Renal cortical epithelial cell (primary cell): ENCODE data around the gene PTAR1. TPM values are rescaled to one million over a fixed set of nuclear protein-coding genes. Genes with fewer than 3 reads are reported as not detected.
"Not testable (repeated sequence)": the region's sequence is repeated elsewhere in the genome, so short reads cannot be mapped to it uniquely, and the experiment has no call there.

Experiments
- DNase-seq: peaks from one replicate; pipeline ENCODE4 v3.0.0-alpha.2; 2011; ENCODE audit warnings: low read depth
- total RNA-seq: library from RNA; depleted of rRNA; stranded (reverse); fragments of >200 nt; gene quantifications from 2 replicates; pipeline ENCODE4 v1.2.3, GENCODE V29; 2014

Gene PTAR1, protein sequence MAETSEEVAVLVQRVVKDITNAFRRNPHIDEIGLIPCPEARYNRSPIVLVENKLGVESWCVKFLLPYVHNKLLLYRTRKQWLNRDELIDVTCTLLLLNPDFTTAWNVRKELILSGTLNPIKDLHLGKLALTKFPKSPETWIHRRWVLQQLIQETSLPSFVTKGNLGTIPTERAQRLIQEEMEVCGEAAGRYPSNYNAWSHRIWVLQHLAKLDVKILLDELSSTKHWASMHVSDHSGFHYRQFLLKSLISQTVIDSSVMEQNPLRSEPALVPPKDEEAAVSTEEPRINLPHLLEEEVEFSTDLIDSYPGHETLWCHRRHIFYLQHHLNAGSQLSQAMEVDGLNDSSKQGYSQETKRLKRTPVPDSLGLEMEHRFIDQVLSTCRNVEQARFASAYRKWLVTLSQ
- 62.5 and 94.2 TPM in 2 replicates for total RNA-seq

DNA sequence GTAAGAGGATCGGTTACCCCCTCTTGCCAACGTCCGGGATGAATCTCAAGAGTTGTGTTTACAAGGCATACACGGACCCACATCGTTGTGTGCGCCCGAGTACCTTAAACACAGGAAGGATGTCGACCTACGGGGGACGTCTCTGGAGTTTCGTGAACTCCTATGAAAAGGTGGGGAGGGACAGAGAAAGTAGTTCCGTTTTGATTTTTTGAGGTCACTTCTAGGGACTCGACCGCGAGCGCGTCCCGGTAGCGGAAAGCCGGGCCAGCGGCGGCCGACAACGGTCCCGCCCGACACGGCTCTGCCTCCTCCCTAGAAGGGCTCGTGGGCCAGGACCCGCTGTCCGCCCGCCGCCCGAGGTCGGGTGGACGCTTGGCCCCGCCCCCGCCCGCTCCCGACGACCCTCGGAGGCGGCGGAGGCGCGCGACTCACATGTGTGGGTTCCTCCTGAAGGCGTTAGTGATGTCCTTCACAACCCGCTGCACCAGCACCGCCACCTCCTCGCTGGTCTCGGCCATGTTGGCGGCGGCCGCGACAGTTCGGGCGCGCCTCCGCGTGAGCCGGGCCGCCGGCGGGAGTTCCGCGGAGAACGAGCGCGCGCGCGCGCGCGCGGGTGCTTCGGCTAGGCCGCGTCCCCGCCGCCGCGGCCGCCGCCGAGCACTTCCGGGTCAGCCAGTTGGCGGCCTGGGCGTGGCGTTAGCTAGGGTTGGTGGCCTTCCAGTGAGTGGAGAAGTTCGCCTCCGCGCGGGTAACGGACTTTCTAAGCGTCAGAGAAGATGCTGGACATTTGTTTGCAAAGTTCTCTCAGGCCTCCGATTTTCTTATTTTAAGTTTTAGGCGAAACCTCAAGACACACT lies at the start of gene PTAR1:
Gene PTAR1, minus strand, starts transcription at position 591 of the 857 bp plus-strand sequence. Its CDS starts 73 bp downstream, at position 518.
- DNase-seq = peak; percentile 70

DNA sequence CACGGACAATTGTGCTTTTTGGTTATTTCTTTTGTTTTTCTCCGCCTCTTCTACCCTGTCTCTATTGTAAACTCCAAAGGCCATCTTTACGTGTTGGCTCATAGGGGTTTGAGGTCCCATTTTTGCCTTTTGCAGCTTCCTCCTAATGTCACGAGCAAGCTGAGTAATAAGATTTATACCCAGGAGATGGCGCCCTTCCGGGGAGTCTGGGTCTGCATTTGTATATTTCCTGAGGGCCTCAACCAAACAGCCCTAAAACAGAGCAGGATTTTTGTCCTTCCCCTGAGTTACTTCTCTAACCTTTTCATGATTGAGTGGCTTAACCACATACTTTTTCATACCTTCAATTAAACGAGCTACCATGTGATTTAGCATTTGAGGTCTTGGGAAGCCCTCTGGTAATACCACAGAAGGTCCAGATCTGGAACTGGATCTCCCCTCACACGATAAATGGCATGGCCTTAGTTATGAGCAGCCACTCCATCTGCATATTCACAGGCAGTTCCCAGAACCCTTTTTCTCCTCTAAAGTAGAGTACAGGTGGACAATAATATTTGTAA lies 49.6 kb upstream of the PTAR1 start:
- DNase-seq = no peak

DNA sequence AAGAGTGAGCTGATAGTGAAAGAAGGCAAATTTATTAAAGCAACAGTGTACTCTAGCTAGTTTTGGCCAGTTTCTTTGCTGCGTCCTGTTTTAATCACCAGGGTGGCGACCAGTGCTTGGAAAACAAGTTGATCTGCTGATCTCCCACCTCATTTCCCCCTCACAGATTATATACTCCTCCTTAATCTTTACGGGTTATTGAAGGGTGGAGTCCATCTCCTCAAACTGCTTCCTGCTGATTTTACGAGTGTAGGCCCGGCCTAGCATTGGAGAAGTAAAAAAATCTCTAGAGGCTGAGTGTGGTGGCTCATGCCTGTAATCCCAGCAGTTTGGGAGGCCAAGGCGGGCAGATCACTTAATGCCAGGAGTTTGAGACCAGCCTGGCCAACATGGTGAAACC lies 46.8 kb upstream of the PTAR1 start:
- no peak for DNase-seq

DNA sequence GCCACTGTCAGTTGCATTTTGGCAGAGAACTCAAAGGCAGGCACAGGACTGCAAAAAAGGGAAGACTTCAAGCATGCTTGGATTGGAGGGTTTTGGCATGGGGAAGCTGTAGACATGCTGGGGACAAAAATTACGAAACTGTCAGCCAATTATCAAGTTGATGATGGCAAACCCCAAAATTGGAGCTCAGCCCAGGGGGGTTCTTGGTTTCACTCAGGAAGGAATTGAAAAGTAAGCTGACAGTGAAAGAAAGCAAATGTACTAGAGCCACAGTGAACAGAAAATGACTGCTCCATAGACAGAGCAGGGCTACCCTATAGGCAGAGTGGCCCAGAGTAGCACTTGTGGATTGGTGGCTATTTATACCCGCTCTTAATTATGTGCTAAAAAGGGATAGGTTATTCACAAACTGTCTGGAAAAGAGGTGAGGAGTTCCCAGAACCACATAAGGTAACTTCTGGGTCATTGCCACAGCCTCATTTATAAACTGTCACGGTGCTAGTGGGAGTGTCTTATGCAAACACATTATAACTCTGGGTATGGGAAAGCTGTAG lies 46.2 kb upstream of the PTAR1 start:
- DNase-seq = peak; percentile 19

DNA sequence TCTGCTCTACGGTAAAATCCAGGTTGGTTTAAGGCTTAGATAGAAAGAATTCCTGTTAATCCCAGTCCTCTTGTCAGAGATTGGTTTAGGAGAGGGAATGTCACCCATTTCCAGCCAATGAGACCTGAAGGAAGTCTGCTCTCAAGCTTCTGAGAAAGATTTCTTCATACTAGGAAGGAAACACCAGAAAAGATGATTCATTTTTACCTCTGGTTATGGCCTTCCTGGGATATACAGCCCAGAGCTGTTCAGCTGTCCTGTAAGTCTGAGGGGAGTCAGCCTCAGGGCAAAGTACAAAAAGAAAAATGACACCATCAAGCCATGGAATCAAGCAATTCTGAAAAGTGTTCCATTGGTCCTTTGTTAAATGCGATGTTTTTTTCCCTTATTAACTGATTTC lies 42.2 kb upstream of the PTAR1 start:
- DNase-seq = peak; percentile 35

DNA sequence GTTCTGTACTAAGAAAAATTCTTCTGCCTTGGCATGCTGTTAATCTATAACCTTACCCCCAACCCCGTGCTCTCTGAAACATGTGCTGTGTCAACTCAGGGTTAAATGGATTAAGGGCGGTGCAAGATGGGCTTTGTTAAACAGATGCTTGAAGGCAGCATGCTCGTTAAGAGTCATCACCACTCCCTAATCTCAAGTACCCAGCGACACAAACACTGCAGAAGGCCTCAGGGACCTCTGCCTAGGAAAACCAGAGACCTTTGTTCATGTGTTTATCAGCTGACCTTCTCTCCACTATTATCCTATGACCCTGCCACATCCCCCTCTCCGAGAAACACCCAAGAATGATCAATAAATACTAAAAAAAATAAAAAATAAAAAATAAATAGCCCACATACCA lies 40.2 kb upstream of the PTAR1 start:
- not testable (repeated sequence) for DNase-seq

DNA sequence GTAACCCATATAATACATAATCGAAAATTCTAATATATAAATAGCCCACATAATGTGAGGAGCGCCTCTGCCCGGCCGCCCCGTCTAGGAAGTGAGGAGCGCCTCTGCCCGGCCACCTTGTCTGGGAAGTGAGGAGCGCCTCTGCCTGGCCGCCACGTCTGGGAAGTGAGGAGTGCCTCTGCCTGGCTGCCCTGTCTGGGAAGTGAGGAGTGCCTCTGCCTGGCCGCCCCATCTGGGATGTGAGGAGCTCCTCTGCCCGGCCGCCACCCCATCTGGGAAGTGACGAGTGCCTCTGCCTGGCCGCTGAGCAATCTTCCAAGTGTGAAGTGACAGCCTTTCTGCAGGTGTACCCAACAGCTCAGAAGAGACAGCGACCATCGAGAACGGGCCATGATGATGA lies 39.7 kb upstream of the PTAR1 start:
- DNase-seq = not testable (repeated sequence)

DNA sequence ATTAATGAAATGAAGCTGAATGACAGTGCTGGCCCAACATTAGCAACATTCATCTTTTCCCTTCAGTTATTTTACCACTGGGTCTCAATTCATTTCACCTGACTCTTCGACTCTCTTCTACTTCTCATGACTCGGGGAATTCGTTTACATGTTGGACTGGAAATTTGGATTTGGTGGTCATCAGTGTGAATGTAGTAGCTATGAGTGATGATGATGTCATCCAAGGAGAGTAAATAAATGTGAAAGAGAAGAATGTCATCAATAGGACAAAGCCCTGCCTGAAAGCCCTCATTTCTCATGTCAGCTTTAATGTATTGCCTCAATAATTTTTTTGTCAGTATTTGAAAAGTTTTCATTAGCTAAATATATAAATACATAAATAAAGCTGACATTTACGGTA lies 38.9 kb upstream of the PTAR1 start:
- DNase-seq = peak; percentile 31

DNA sequence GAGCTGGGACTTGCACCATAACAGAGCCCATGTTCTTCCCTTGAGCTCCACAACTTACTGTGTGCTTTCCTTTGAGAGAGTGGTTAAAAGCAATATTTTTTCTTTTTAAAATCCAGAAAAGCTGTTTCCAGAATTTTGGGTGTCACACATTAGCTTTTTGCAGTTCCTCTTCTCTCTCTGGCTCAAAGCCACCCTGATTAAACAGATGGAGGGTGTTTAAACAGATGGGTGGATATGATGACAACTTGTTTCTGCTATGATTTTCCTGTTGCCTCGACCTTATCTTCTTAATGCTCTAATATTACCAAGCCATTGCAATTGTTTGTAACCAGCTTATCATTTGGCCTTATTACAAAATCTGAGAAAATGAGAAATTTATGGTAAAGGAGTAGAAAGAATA lies 37.9 kb upstream of the PTAR1 start:
- no peak for DNase-seq

DNA sequence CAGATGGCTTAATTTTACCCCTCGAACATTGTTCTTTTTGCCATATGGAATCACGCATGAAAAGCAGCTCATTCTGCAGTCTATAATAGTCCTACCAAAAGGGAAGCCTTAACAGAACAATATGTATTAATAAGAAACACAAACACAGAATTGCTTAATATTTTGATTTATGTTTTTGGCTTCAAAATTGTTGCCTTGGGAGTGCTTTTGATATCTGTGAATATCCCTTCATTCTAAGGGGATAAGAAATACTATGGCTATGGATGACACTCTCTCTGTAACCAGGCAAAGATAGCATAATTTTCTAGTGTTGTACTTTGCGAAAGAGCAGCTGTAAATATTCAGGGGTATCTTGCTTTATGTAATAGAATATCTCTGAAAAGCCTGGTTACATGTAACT lies 34.5 kb upstream of the PTAR1 start:
- DNase-seq = no peak

DNA sequence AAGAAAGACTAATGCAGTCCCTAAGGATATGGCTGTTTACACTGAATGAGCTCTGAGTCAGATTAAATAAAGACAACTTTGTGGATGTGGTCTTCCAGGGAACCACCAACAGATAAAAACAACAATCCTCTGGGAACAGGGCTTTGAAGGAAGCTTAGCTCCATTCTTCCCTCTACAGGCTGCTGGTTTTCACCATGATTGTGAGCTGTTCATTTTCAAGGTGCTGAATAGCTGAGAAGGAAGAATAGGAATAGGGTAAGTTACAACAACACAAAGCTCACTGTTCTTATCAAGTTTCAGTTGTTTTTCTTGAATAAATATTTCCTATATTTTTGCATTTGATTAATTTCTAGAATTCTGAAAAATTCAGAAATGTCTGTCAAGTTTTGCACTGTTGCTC lies 25.9 kb upstream of the PTAR1 start:
- peak; percentile 73 for DNase-seq

- no peak for DNase-seq
Observed at GRCh38 chr9:69773258-69773657, 13.4 kb upstream of the PTAR1 start.

- DNase-seq = peak; percentile 79
Observed at GRCh38 chr9:69771775-69772418, 12.1 kb upstream of the PTAR1 start.

- peak; percentile 50 for DNase-seq
Observed at GRCh38 chr9:69768716-69769115, 8.9 kb upstream of the PTAR1 start.

GRCh38 chr9:69768101-69768500 lies 8.3 kb upstream of the PTAR1 start:
- DNase-seq = no peak

DNA sequence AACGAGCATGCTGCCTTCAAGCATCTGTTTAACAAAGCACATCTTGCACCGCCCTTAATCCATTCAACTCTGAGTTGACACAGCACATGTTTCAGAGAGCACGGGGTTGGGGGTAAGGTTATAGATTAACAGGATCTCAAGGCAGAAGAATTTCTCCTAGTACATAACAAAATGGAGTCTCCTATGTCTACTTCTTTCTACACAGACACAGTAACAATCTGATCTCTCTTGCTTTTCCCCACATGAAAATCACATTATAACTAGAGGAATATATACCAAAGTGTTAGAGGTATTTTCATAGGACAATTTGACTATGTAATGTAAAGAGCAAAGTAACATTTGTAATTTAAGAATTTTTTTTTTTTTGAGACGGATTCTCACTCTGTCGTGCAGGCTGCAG lies 4.1 kb upstream of the PTAR1 start:
- not testable (repeated sequence) for DNase-seq

DNA sequence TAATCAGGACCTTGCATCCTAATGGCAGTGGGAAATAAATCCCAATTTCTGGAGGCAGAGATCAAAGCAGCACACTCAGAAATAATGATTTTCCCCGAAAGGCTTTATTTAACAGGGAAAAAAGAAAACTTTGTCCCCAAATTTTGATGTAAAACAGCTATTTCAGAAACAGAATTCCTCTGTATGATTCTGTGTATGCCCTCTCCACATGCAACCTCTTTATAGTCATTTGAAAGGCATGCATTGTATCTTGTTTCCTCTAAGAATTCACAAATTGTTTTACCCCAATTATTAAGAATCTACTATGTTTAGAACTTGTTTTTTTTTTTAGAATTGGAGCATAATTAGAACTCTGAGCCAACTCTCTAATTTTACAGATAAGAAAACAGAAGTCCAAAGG lies 2.7 kb upstream of the PTAR1 start:
- DNase-seq = no peak

- DNase-seq = no peak
Observed at GRCh38 chr9:69760278-69760610, 433 bp upstream of the PTAR1 start.

DNA sequence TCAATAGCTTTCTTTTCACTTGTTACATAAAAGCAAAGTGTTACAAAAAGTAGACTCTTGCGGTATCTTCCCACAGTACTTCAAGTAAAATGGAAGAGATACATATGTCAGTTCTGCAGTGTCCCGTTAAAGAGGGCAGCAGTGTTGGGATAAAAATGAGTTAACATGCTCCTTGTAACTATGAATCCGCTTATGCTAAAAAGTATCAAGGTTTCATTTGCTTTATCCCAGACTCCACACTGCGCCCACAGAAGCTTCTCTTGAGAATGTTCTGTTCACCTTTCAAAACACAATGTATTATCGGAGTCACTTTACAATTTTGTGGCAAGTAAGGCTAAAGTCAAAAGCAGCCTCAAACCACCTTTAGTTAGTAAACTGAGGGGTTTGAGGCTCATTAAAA lies 790 bp downstream of the PTAR1 start:
- no peak for DNase-seq

DNA sequence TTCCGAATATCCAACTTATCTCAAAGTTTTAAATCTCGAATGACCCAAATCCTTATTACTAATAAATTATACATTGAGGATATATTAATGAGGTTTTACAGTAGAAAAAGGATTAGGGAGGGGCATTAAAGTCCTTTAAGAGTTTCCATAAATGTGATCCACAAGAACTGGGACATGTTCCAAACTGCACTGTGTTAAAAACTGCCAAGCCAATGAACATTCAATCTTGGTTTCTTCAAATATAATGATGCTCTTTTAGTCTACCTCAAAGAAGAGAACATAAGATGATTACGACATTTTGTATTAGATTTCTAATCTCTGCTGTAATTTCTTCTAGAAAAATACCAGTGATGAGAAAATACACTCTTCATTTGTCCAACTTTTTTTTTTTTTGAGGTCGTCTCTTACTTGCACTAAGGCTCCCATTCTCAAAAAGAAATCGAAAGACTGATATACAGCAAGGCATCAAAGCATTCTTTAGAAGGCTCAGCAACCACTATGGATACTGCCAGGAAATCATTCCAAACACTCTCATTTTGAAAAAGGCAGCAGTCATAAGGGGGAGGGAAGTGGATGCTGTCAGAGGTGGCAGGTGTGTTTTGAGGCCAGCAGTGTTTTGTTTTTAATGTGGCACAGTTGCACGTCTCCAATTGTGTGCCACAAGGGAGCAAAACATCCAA lies 1.7 kb downstream of the PTAR1 start:
- no peak for DNase-seq

GRCh38 chr9:69755205-69755604 lies 4.6 kb downstream of the PTAR1 start:
- no peak for DNase-seq
